ENCODE results near the gene NRG3. TPM values are rescaled to one million over a fixed set of nuclear protein-coding genes. Genes with fewer than 3 reads are reported as not detected.

NRG3 gene
- total RNA-seq, 2 donors from 2014 or later: 0.41 TPM; not detected in 1

GRCh38 chr10:82821043-82821442 lies 946.0 kb downstream of the NRG3 start:
- TF ChIP-seq CTCF (IDR thresholded peaks at IDR 0.05): no peak
- no peak overlapping the region for H3K4me3 ChIP-seq
- no peaks in the 10 kb centered on the region for H3K36me3 ChIP-seq
- no peaks in the 10 kb centered on the region for H3K27me3 ChIP-seq (replicated peaks; ENCODE audit: insufficient read depth)
- no peaks in the 10 kb centered on the region for H3K9me3 ChIP-seq
- H3K27ac ChIP-seq: no peak overlapping the region
- no peak for ATAC-seq (ENCODE audit: insufficient number of reproducible peaks, low FRiP score, low read depth)
- H3K4me1 ChIP-seq (ENCODE audit: control insufficient read depth in 1 of 2, low read depth in 2 of 2): no peaks in the 10 kb centered on the region
- no peak for DNase-seq (ENCODE audit: low spot score)

GRCh38 chr10:82826132-82826531 lies 951.1 kb downstream of the NRG3 start:
- Histone ChIP-seq H3K27me3 (replicated peaks; ENCODE audit: insufficient read depth) (no peaks in the 10 kb centered on the region), H3K27ac (no peak overlapping the region), H3K4me1 (ENCODE audit: control insufficient read depth in 1 of 2, low read depth in 2 of 2) (no peaks in the 10 kb centered on the region), H3K4me3 (no peak overlapping the region), H3K9me3 (no peaks in the 10 kb centered on the region), H3K36me3 (no peaks in the 10 kb centered on the region)
- ATAC-seq (ENCODE audit: insufficient number of reproducible peaks, low FRiP score, low read depth) (no peak), DNase-seq (ENCODE audit: low spot score) (no peak)
- no peak for TF ChIP-seq CTCF (IDR thresholded peaks at IDR 0.05)

- H3K27ac ChIP-seq: no peak overlapping the region
- H3K4me1 ChIP-seq (ENCODE audit: control insufficient read depth in 1 of 2, low read depth in 2 of 2): no peaks in the 10 kb centered on the region
- H3K27me3 ChIP-seq (replicated peaks; ENCODE audit: insufficient read depth): no peaks in the 10 kb centered on the region
- no peaks in the 10 kb centered on the region for H3K36me3 ChIP-seq
- no peak overlapping the region for H3K4me3 ChIP-seq
- no peaks in the 10 kb centered on the region for H3K9me3 ChIP-seq
- DNase-seq (ENCODE audit: low spot score) (no peak), ATAC-seq (ENCODE audit: insufficient number of reproducible peaks, low FRiP score, low read depth) (no peak)
- TF ChIP-seq CTCF (IDR thresholded peaks at IDR 0.05): no peak
These were observed 952.9 kb downstream of the NRG3 start for GRCh38 chr10:82827901-82828300.

GRCh38 chr10:82847242-82847641 lies 972.2 kb downstream of the NRG3 start:
- H3K36me3 ChIP-seq: no peaks in the 10 kb centered on the region
- ATAC-seq (ENCODE audit: insufficient number of reproducible peaks, low FRiP score, low read depth): no peak
- no peak overlapping the region for H3K27ac ChIP-seq
- H3K27me3 ChIP-seq (replicated peaks; ENCODE audit: insufficient read depth): no peaks in the 10 kb centered on the region
- H3K4me1 ChIP-seq (ENCODE audit: control insufficient read depth in 1 of 2, low read depth in 2 of 2): no peaks in the 10 kb centered on the region
- TF ChIP-seq CTCF (IDR thresholded peaks at IDR 0.05): no peak
- DNase-seq (ENCODE audit: low spot score): no peak
- H3K4me3 ChIP-seq: no peak overlapping the region
- no peaks in the 10 kb centered on the region for H3K9me3 ChIP-seq

GRCh38 chr10:82850191-82850590 lies 975.2 kb downstream of the NRG3 start:
- Histone ChIP-seq H3K36me3 (no peaks in the 10 kb centered on the region), H3K27ac (no peak overlapping the region), H3K9me3 (no peaks in the 10 kb centered on the region), H3K4me1 (ENCODE audit: control insufficient read depth in 1 of 2, low read depth in 2 of 2) (no peaks in the 10 kb centered on the region), H3K4me3 (no peak overlapping the region), H3K27me3 (replicated peaks; ENCODE audit: insufficient read depth) (no peaks in the 10 kb centered on the region)
- TF ChIP-seq CTCF (IDR thresholded peaks at IDR 0.05): no peak
- ATAC-seq (ENCODE audit: insufficient number of reproducible peaks, low FRiP score, low read depth): no peak
- no peak for DNase-seq (ENCODE audit: low spot score)

Data from thoracic aorta (tissue), 2 donors.